Body of pancreas (tissue), 4 donors: ENCODE results near the gene STEAP2.

Experiments
- POLR2A ChIP-seq, 3 donors: fragments of 450-650 bp; IDR thresholded peaks; one replicate each; pipeline ENCODE4 v1.6.1; 2016; ENCODE audit warnings: antibody characterized with exemption in 3 of 3, mild to moderate bottlenecking in 2 of 3
- TF ChIP-seq, protein P1 (sequence below), 7 experiments: fragments of 450-650 bp in 4 of 7; fragments of 200-600 bp in 3 of 7; sonication (generic) in 3 of 7; IDR thresholded peaks; one replicate each; pipeline ENCODE4 v1.5.1; 2016 to 2019; ENCODE audit warnings: antibody characterized with exemption in 7 of 7

DNA sequence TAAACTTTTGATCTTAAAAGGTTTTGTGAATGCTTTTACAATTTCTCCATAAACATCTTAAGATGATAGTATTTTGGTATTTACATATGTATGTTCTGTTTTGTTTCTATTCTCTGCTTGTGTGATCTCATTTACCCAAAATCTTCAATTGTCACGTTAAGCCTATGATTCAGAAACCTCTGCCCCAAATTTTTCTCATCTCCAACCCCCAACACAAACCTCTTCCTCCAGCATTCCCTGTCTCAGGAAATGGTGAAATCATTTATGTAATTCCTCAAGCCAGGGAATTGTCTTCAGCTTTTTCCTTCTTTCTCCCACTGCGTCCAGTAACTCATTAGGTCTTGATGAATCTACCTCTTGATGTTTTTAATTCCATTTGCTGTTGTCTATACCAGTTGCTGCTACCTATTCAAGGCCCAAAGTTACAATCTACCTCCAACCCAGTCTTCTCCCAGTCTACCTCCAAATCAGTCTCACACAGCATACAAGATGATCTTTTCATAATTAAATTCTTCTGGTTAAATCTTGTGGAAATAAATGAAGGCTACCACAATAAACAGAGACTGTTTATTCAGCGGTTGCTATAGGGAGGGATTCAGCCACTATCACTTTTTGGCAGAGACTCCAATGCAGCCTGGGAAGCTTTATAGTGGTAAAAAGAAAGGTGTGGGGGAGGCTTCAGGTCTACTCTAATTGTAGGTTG, 39.2 kb downstream of the STEAP2 start:
- no peak for TF ChIP-seq POLR2A (IDR thresholded peaks at IDR 0.05)
- TF ChIP-seq, protein P1, sequence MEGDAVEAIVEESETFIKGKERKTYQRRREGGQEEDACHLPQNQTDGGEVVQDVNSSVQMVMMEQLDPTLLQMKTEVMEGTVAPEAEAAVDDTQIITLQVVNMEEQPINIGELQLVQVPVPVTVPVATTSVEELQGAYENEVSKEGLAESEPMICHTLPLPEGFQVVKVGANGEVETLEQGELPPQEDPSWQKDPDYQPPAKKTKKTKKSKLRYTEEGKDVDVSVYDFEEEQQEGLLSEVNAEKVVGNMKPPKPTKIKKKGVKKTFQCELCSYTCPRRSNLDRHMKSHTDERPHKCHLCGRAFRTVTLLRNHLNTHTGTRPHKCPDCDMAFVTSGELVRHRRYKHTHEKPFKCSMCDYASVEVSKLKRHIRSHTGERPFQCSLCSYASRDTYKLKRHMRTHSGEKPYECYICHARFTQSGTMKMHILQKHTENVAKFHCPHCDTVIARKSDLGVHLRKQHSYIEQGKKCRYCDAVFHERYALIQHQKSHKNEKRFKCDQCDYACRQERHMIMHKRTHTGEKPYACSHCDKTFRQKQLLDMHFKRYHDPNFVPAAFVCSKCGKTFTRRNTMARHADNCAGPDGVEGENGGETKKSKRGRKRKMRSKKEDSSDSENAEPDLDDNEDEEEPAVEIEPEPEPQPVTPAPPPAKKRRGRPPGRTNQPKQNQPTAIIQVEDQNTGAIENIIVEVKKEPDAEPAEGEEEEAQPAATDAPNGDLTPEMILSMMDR (IDR thresholded peaks at IDR 0.05): no peak
